Right lobe of liver (tissue), 6 donors: ENCODE measurements around the gene RDH5. TPM values are rescaled to one million over a fixed set of nuclear protein-coding genes. Genes with fewer than 3 reads are reported as not detected.

Experiments
- ATAC-seq, 4 donors: fragments of 200-7000 bp; cut with Tn5 transposase; one replicate each; pipeline ENCODE4 v1.9.1; 2020; ENCODE audit warnings: mild to moderate bottlenecking in 4 of 4, moderate library complexity in 4 of 4
- DNase-seq, 3 donors: peaks; one replicate each; pipeline ENCODE4 v3.0.0-alpha.2; 2020
- H3K27ac ChIP-seq, 3 donors: fragments of 200-600 bp; one replicate each; pipeline ENCODE4 v1.8.0; 2022
- H3K27me3 ChIP-seq, 2 donors: fragments of 200-600 bp; one replicate each; pipeline ENCODE4 v1.8.0; 2022
- H3K36me3 ChIP-seq, 4 donors: fragments of 200-600 bp; sonication (generic) in 1 of 4; one replicate each; pipeline versions ENCODE4 v1.5.1 to v1.8.0; 2017 to 2022; ENCODE audit warnings: control low read depth in 1 of 4
- H3K4me1 ChIP-seq, 4 donors: fragments of 200-600 bp; sonication (generic) in 1 of 4; one replicate each; pipeline versions ENCODE4 v1.5.1 to v1.8.0; 2017 to 2022; ENCODE audit warnings: control low read depth in 1 of 4
- H3K4me3 ChIP-seq, 3 donors: fragments of 200-600 bp; one replicate each; pipeline ENCODE4 v1.8.0; 2022
- H3K9me3 ChIP-seq, 4 donors: fragments of 200-600 bp; sonication (generic) in 1 of 4; one replicate each; pipeline versions ENCODE4 v1.5.1 to v1.8.0; 2017 to 2022; ENCODE audit warnings: control low read depth in 1 of 4
- CTCF ChIP-seq, 4 donors: fragments of 200-600 bp in 3 of 4; fragments of 450-650 bp in 1 of 4; IDR thresholded peaks; one replicate each; pipeline versions ENCODE4 v1.5.1 to v1.8.0; 2016 to 2022; ENCODE audit warnings: antibody characterized with exemption in 4 of 4, mild to moderate bottlenecking in 2 of 4
- POLR2A ChIP-seq: fragments of 450-650 bp; IDR thresholded peaks from one replicate; pipeline ENCODE4 v1.6.1; 2017; ENCODE audit warnings: antibody characterized with exemption, mild to moderate bottlenecking
- WGBS: methylation state at CpG from one replicate; pipeline ENCODE4 v1.1.6; 2018; ENCODE audit warnings: low coverage, low lambda C conversion rate; ENCODE audit not compliant: insufficient coverage; ENCODE audit errors: missing lambda C conversion rate; 5-methylcytosine and 5-hydroxymethylcytosine counted together
- intact Hi-C, 2 donors: fragments of 100-400 bp; cut with DNase I; formaldehyde crosslinking; loops; one replicate each; pipeline versions ENCODE4 v1.11.2 to v1.14.1; 2022
- total RNA-seq, 6 experiments: library from RNA; depleted of rRNA in 2 of 6; stranded (reverse); fragments of >200 nt in 2 of 6; fragmentation: NEBNext Ultra II Directional in 3 of 6; extraction: Animal tissue kit (Norgen Biotek cat#: 25700) in 3 of 6; gene quantifications; one replicate each; pipeline versions ENCODE4 v1.1.0 to v1.2.4, GENCODE V29; 2016 to 2023
- donor health status: DM: no; HTN: yes; CAD: no.
- donor health status: DM: no; HTN: no; CAD: no.
- donor health status: DM: no; HTN: no; CAD: no.
- donor health status: DM: no; HTN: yes; CAD: no.
- donor health status: DM: no; HTN: yes; CAD: no.

RDH5 gene
- total RNA-seq, 6 experiments from 2014 or later, result 26.3 to 52.5 (median 43.0) TPM

DNA sequence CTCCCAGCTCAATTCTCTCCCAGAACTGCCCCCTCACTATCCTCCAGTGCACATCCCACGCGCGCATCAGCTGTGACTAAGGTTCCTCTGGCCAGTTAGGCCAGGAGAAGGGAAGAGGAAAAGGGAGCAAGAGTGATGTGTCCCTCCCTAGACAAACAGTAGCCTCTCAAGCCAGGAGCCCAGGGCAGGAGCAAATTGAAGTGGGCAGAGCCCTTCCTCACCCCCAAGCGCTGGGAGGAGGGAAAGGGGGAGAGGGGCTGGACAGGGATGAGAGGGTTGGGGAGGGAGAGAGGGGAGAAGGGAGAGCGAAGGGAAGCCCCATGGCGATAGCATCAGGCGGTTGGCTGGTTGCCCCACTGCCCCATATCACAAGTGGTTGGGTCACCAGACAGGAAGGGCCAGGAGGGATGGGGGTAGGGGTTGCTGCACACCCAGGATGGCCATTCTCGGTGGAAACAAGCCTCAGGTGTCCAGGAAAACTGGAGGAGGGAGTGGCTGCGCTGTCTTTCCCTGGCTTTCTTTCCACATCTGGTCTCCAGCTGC lies 7.5 kb downstream of the RDH5 start:
- peaks cover 0 to 35% (median 3%) of the 10 kb centered on the region in 4 donors for H3K4me1 ChIP-seq
- WGBS, result 17% methylated on average over 7 of the region's 9 CpGs
- peak overlapping the region; percentile 90 to 99 (median 97) for H3K27ac ChIP-seq
- ATAC-seq, result peak in 2 of 4 donors; percentile 2 to 20
- H3K4me3 ChIP-seq, result peak overlapping the region; percentile 70 to 90 (median 87)
- no peaks in the 10 kb centered on the region for H3K27me3 ChIP-seq
- H3K9me3 ChIP-seq, result no peaks in the 10 kb centered on the region
- DNase-seq, result peak; percentile 65 to 77 (median 69)
- intact Hi-C loops, result no loop called here
- TF ChIP-seq POLR2A (peak; percentile 20), CTCF (IDR thresholded peaks at IDR 0.05) (no peak)
- peaks cover 0 to 23% (median 2%) of the 10 kb centered on the region in 4 donors for H3K36me3 ChIP-seq

DNA sequence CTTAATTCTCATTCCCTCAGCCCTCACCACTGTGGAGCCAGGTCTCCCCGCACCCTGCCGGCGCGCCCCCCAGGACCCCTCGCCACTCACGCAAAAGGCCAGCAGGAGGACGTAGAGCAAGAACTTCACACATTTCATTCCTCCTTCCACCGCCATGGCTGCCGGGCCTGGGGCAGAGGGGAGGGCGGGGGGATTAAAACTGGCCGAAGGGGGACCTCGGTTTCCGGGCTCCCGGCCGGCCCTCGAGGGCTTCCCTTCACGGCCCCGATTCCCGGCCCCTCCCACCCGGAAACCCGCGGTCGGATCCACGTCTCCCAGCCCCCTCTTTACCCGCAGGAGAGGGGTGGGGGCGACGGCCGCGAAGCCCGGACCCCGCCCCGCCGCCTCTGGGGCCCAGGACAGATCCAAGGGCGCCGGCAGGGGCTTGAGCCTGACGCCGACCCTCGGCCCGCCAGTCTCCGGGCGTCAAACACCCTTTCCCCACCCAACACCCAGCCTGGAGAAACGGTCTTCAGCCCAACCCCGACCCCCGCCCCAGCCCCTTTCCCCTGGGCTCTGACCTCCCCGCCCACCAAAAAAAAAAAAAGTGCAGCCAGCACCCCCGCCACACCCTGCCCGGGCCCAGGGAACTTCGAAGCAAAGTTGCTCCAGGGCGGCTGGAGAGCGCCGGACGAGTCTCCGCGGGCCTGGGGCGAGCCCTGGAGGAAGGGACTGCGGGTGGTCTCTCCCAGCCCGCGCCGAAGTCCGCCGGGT lies 8.2 kb downstream of the RDH5 start:
- peak; percentile 9 for TF ChIP-seq POLR2A
- TF ChIP-seq CTCF (IDR thresholded peaks at IDR 0.05), result no peak
- H3K4me1 ChIP-seq, result peaks cover 0 to 28% (median 3%) of the 10 kb centered on the region in 4 donors
- H3K36me3 ChIP-seq, result peaks cover 0 to 23% (median 2%) of the 10 kb centered on the region in 4 donors
- 0% methylated on average over 18 of the region's 61 CpGs for WGBS
- H3K4me3 ChIP-seq, result peak overlapping the region; percentile 70 to 90 (median 87)
- DNase-seq, result peak; percentile 77 to 83 (median 83)
- intact Hi-C loops, result no loop called here
- no peaks in the 10 kb centered on the region for H3K27me3 ChIP-seq
- no peaks in the 10 kb centered on the region for H3K9me3 ChIP-seq
- H3K27ac ChIP-seq, result peak overlapping the region; percentile 90 to 99 (median 97)
- peak; percentile 38 to 50 (median 46) for ATAC-seq

DNA sequence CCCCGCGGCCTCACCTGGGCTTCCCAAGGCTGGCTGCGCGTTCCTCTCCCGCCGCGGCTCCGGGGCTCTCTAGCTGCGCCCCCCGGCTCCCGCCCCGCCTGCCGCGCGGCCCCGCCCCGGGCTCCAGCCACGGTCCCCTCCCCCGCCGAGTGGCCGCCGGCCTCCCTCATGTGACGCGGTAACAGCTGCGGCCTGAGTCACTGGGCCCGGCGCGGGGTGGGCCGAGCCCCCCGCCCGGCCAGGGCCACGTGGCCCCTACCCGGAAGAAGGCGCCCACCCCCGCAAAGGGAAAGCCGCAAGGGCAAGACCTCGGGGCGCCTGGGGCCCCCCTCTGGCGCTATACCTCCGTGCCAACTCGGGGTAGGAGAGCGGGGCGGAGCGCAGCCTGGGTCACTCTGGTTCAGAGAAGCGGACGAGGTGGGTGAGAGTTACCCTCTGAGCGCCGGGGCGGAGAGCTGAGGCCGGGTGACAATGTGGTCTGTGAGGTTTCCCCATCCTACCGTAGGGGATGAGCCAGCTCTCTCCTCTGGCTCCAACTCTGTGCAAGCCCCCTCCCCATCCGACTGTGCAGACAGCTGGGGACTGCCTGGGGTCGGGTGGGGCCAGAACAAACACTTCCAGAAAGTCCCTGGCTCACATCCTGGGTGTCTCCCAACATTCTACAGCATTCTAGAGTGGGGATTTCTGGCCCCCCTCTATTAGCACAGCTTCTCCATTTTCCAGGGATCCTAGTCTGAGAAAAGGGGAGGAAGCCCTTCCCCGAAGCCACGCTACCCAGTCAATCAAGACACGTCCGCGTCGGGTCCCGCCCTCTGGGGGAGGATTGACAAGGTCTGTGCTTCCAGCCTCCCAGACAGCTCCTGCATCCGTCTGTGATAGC lies 9.0 kb downstream of the RDH5 start, which contains the start of gene CD63:
TSS of gene CD63 (minus strand) at position 71 of the 880 bp plus-strand sequence. CDS start 668 bp downstream, outside the sequence.
- TF ChIP-seq CTCF (IDR thresholded peaks at IDR 0.05), result no peak
- TF ChIP-seq POLR2A, result peak; percentile 77
- Histone ChIP-seq H3K36me3 (peaks cover 0 to 18% (median 0%) of the 10 kb centered on the region in 4 donors), H3K27me3 (no peaks in the 10 kb centered on the region), H3K27ac (peak within 1 kb of the TSS; percentile 90 to 99 (median 97)), H3K9me3 (no peaks in the 10 kb centered on the region), H3K4me3 (peak within 1 kb of the TSS; percentile 70 to 90 (median 87)), H3K4me1 (peaks cover 0 to 20% (median 3%) of the 10 kb centered on the region in 4 donors)
- intact Hi-C loops, result no loop called here
- 0% methylated on average over 8 of the region's 61 CpGs for WGBS
- DNase-seq (peak; percentile 90 to 94 (median 92)), ATAC-seq (peak; percentile 76 to 87 (median 82))
